HepG2 (cell line): ENCODE results near the gene CARMIL3. TPM values are rescaled to one million over a fixed set of nuclear protein-coding genes. Genes with fewer than 3 reads are reported as not detected.

ENCODE experiments used
- ATAC-seq: fragments of 200-7000 bp; cut with Tn5 transposase; 3 replicates; pipeline ENCODE4 v1.9.1; 2020; ENCODE audit warnings: mild to moderate bottlenecking, moderate library complexity
- BruUV-seq: library from RNA; stranded (reverse); fragments of 400-500 nt; replicated peaks from 2 replicates; lab custom pipeline; 2021; lab: Mats Ljungman, UMichigan
- CTCF ChIA-PET: fragments of 300-600 bp; formaldehyde crosslinking; extraction: SDS; loops from one replicate; lab custom pipeline; 2021; ENCODE audit warnings: low total read pairs, inconsistent platforms, low intra/inter-chr PET ratio; lab: Yijun Ruan, JAX
- POLR2A ChIA-PET: fragments of 350-600 bp; sonication (Branson Sonifier 250); formaldehyde crosslinking; loops from one replicate; lab custom pipeline; 2020; ENCODE audit warnings: antibody characterized with exemption, inconsistent platforms; lab: Yijun Ruan, JAX
- DNase-seq: peaks from one replicate; pipeline ENCODE4 v3.0.0-alpha.2; 2015; ENCODE audit warnings: low spot score
- FAIRE-seq: peaks from 3 replicates; lab custom pipeline; 2011; peaks lifted over from hg19 to GRCh38; lab: Jason Lieb, UNC
- H2AFZ ChIP-seq: one replicate; pipeline ENCODE4 v1.6.1; 2011; ENCODE audit warnings: low read length, inconsistent platforms
- H3K27ac ChIP-seq: fragments of 300-600 bp; 3 replicates; pipeline ENCODE4 v1.8.0; 2011; ENCODE audit warnings: mixed run types, mild to moderate bottlenecking, mixed read lengths, low read length, inconsistent platforms; ENCODE audit not compliant: insufficient read depth; ENCODE audit errors: extremely low read length
- H3K27me3 ChIP-seq, 2 experiments: fragments of 200-600 bp in 1 of 2; 2 replicates in 1 of 2; 3 replicates in 1 of 2; pipeline versions ENCODE4 v1.6.0 to v1.8.0; 2011; ENCODE audit warnings: low read length in 2 of 2, mild to moderate bottlenecking in 2 of 2, moderate library complexity in 2 of 2, inconsistent platforms in 1 of 2; ENCODE audit not compliant: insufficient read depth in 2 of 2, control insufficient read depth in 1 of 2
- H3K36me3 ChIP-seq, 2 experiments: fragments of 200-600 bp in 1 of 2; replicated peaks in 1 of 2; 2 replicates in 1 of 2; 3 replicates in 1 of 2; pipeline versions ENCODE4 v1.5.1 to v1.8.0; 2011; ENCODE audit warnings: low read length in 2 of 2, inconsistent platforms in 1 of 2; ENCODE audit not compliant: insufficient read depth in 2 of 2, control insufficient read depth in 1 of 2
- H3K4me1 ChIP-seq: 2 replicates; pipeline ENCODE4 v1.5.1; 2012; ENCODE audit warnings: low read length, inconsistent platforms; ENCODE audit not compliant: insufficient read depth
- H3K4me2 ChIP-seq: 2 replicates; pipeline ENCODE4 v1.6.0; 2011; ENCODE audit warnings: low read depth, low read length, inconsistent platforms
- H3K4me3 ChIP-seq, 3 experiments: fragments of 200-600 bp in 1 of 3; sonication (generic), shearing (Covaris generic) in 1 of 3; replicated peaks in 1 of 3; 2 replicates each; pipeline ENCODE4 v1.5.1; 2011 to 2016; ENCODE audit warnings: low read length in 3 of 3, inconsistent platforms in 2 of 3, low read depth in 2 of 3, mild to moderate bottlenecking in 2 of 3, control low read depth in 1 of 3, mixed read lengths in 1 of 3; ENCODE audit not compliant: insufficient read depth in 1 of 3
- H3K79me2 ChIP-seq: one replicate; pipeline ENCODE4 v1.6.1; 2011; ENCODE audit warnings: low read length, inconsistent platforms; ENCODE audit not compliant: insufficient read depth
- H3K9ac ChIP-seq: 2 replicates; pipeline ENCODE4 v1.6.0; 2011; ENCODE audit warnings: mild to moderate bottlenecking, low read depth, low read length, inconsistent platforms; ENCODE audit not compliant: insufficient read depth
- H3K9me3 ChIP-seq: 2 replicates; pipeline ENCODE4 v1.5.1; 2012; ENCODE audit warnings: mild to moderate bottlenecking, low read length
- H4K20me1 ChIP-seq: 2 replicates; pipeline ENCODE4 v1.6.0; 2011; ENCODE audit warnings: inconsistent platforms, mild to moderate bottlenecking, low read length, moderate library complexity; ENCODE audit not compliant: insufficient read depth
- ATF7 ChIP-seq, 2 experiments: fragments of 450-650 bp in 1 of 2; sonication (generic) in 1 of 2; formaldehyde crosslinking in 1 of 2; IDR thresholded peaks; 2 replicates each; pipeline versions ENCODE4 v1.4.0 to v1.6.1; 2016 to 2020; ENCODE audit warnings: antibody characterized with exemption in 1 of 2, mild to moderate bottlenecking in 1 of 2, missing genetic modification reagents in 1 of 2
- HES4 ChIP-seq: sonication (generic); formaldehyde crosslinking; IDR thresholded peaks from 2 replicates; pipeline ENCODE4 v1.9.0; 2021; ENCODE audit warnings: mild to moderate bottlenecking, missing genetic modification reagents, borderline replicate concordance
- HNRNPH1 ChIP-seq: fragments of 200-400 bp; formaldehyde crosslinking; optimal IDR thresholded peaks from 2 replicates; pipeline ENCODE3; 2017; ENCODE audit warnings: mild to moderate bottlenecking, low read depth, low read length
- HOXA9 ChIP-seq: sonication (generic); formaldehyde crosslinking; IDR thresholded peaks from 2 replicates; pipeline ENCODE4 v1.8.1; 2022; ENCODE audit warnings: missing genetic modification reagents, mild to moderate bottlenecking, moderate library complexity, borderline replicate concordance
- MAFG ChIP-seq: sonication (generic); formaldehyde crosslinking; IDR thresholded peaks from 2 replicates; pipeline ENCODE4 v1.5.1; 2020; ENCODE audit warnings: mild to moderate bottlenecking, missing genetic modification reagents
- PCBP1 ChIP-seq: fragments of 200-400 bp; formaldehyde crosslinking; IDR thresholded peaks from 2 replicates; pipeline ENCODE4 v1.6.1; 2017; ENCODE audit warnings: mild to moderate bottlenecking, low read depth, low read length, borderline replicate concordance
- TAF1 ChIP-seq: sonication (generic); formaldehyde crosslinking; IDR thresholded peaks from 2 replicates; pipeline ENCODE4 v1.4.0; 2020; ENCODE audit warnings: missing genetic modification reagents
- ZFYVE20 ChIP-seq: sonication (generic); formaldehyde crosslinking; IDR thresholded peaks from 2 replicates; pipeline ENCODE4 v1.8.0; 2023; ENCODE audit warnings: low read depth, mild to moderate bottlenecking, moderate library complexity, missing genetic modification reagents, borderline replicate concordance
- ZNF230 ChIP-seq: sonication (generic); formaldehyde crosslinking; IDR thresholded peaks from 2 replicates; pipeline ENCODE4 v1.4.0; 2020; ENCODE audit warnings: mild to moderate bottlenecking, missing genetic modification reagents
- ZNF235 ChIP-seq: sonication (generic); formaldehyde crosslinking; IDR thresholded peaks from 2 replicates; pipeline ENCODE4 v1.8.1; 2023; ENCODE audit warnings: mild to moderate bottlenecking, missing genetic modification reagents, borderline replicate concordance
- ZNF333 ChIP-seq: sonication (generic); formaldehyde crosslinking; IDR thresholded peaks from 2 replicates; pipeline ENCODE4 v1.4.0; 2020; ENCODE audit warnings: mild to moderate bottlenecking, missing genetic modification reagents, borderline replicate concordance
- ZNF530 ChIP-seq: sonication (generic); formaldehyde crosslinking; IDR thresholded peaks from 2 replicates; pipeline ENCODE4 v1.5.0; 2020; ENCODE audit warnings: low read depth, mild to moderate bottlenecking, missing genetic modification reagents
- ZNF572 ChIP-seq: sonication (generic); formaldehyde crosslinking; IDR thresholded peaks from 2 replicates; pipeline ENCODE4 v1.5.1; 2020; ENCODE audit warnings: mild to moderate bottlenecking, missing genetic modification reagents
- ZNF678 ChIP-seq: sonication (generic); formaldehyde crosslinking; IDR thresholded peaks from 2 replicates; pipeline ENCODE4 v1.4.0; 2020; ENCODE audit warnings: mild to moderate bottlenecking, missing genetic modification reagents
- ZNF776 ChIP-seq: sonication (generic); formaldehyde crosslinking; IDR thresholded peaks from 2 replicates; pipeline ENCODE4 v1.4.0; 2020; ENCODE audit warnings: mild to moderate bottlenecking, missing genetic modification reagents
- ZNF782 ChIP-seq: sonication (generic); formaldehyde crosslinking; IDR thresholded peaks from 2 replicates; pipeline ENCODE4 v1.4.0; 2020; ENCODE audit warnings: missing genetic modification reagents, mild to moderate bottlenecking, borderline replicate concordance
- WGBS: methylation state at CpG from one replicate; pipeline ENCODE4 v1.1.6; 2017; ENCODE audit warnings: low lambda C conversion rate; 5-methylcytosine and 5-hydroxymethylcytosine counted together
- in situ Hi-C: cut with HindIII; loops from 2 replicates; pipeline ENCODE4 v1.10.0; 2017; ENCODE audit warnings: low pct_unique_long_range_greater_than_20kb; ENCODE audit not compliant: extremely low pct_ligation_motif_present
- intact Hi-C: fragments of 100-400 bp; cut with micrococcal nuclease; formaldehyde crosslinking; loops from one replicate; pipeline ENCODE4 v1.10.0; 2022; ENCODE audit not compliant: unreplicated experiment
- polyA plus RNA-seq, 8 experiments: library from polyadenylated mRNA; depleted of rRNA in 3 of 8; stranded (reverse) in 7 of 8; unstranded in 1 of 8; fragments of >200 nt; fragmentation: Illumina TruSeq in 4 of 8; extraction: Trizol in 4 of 8; gene quantifications; 2 replicates each; pipeline versions ENCODE4 v1.2.1 to v1.2.3, GENCODE V29; 2011 to 2016; ENCODE audit warnings: low read depth in 4 of 8, missing spikeins in 1 of 8, mixed read lengths in 1 of 8; ENCODE audit not compliant: insufficient read depth in 1 of 8
- total RNA-seq, 5 experiments: library from RNA; depleted of rRNA; stranded (reverse); fragments of >200 nt; fragmentation: Illumina TruSeq; extraction: Trizol; gene quantifications; 2 replicates each; pipeline ENCODE4 v1.2.3, GENCODE V29; 2016; ENCODE audit warnings: low read depth in 1 of 5
- TF ChIP-seq, protein P1 (sequence below): sonication (generic); formaldehyde crosslinking; IDR thresholded peaks from 2 replicates; pipeline ENCODE4 v1.8.0; 2022; ENCODE audit warnings: mild to moderate bottlenecking, missing genetic modification reagents, borderline replicate concordance
- TF ChIP-seq, protein P2 (sequence below): sonication (generic); IDR thresholded peaks from 2 replicates; pipeline ENCODE4 v1.6.1; 2016; ENCODE audit warnings: low read depth, borderline replicate concordance
- TF ChIP-seq, protein P3 (sequence below): sonication (generic); formaldehyde crosslinking; IDR thresholded peaks from 2 replicates; pipeline ENCODE4 v1.5.0; 2020; ENCODE audit warnings: missing genetic modification reagents

The CARMIL3 gene
- total and polyA plus RNA-seq, 2 of the 13 experiments (the other 11 are each of a cell fraction or from before 2014, with no cell fraction given) = 0.27 to 0.55 TPM

DNA sequence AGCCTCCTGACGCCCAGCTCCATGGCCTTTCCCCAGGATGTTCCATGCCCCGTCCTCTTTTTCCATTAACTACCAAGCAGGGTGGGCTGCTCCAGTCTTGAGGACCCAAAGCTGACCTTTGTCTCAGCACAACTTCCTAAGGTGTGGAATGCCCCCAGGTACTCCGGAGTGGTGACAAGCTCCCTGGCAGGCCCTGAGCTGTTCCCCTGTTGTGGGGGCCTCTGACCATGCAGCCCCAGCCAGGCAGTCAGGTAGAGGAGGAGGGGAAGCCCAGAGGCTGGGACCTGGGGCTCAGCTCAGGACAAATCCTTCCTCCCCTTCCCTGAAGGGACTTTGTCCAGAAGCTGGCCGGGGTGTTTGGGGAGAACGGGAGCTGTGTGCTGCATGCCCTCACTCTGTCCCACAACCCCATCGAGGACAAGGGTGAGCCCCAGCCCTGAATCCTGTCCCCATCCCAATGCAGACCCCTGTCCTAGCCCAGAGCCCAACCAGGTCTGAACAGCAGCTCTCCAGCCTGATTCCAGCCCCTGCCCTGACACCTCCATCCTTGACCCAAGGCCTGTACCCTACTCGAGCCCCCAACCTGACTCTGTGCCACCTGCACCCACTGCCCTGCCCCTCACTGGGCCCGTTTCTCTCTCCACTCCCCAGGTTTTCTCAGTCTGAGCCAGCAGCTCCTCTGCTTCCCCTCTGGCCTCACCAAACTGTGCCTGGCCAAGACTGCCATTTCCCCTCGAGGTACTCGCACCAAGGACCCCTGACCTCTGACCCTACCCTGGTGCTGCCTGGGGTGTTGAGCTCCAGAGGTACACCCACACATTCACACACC is 4.4 kb downstream of the CARMIL3 start:
- no peak for FAIRE-seq
- ChIA-PET CTCF (interaction anchor here (4.4 to 5.4 kb wide), 2 partner anchors 34 to 52 kb away, joined by 86 to 109 read pairs; no protein-coding TSS in a partner anchor), POLR2A (interaction anchor here (1.0 to 9.6 kb wide), 7 partner anchors 19 to 187 kb away, joined by 3 to 226 read pairs (median 7); partner anchors contain the start of genes DCAF11, EMC9, NRL and PCK2)
- Histone ChIP-seq H3K4me1 (peaks cover 48% of the 10 kb centered on the region), H3K27ac (no peak overlapping the region), H3K9me3 (no peaks in the 10 kb centered on the region), H3K9ac (no peak overlapping the region), H3K4me3 (no peak overlapping the region), H3K4me2 (no peak overlapping the region), H3K27me3 (peaks cover 20 to 67% of the 10 kb centered on the region in 2 experiments), H3K79me2 (no peaks in the 10 kb centered on the region), H3K36me3 (no peaks in the 10 kb centered on the region), H2AFZ (no peak overlapping the region), H4K20me1 (no peaks in the 10 kb centered on the region)
- DNase-seq = no peak
- TF ChIP-seq ZNF230 (CRISPR knock-in tag) (0 out of 2 replicates have a peak, but pooled peaks have one; percentile 25), ATF7 (IDR thresholded peaks at IDR 0.05) (no peak), ATF7 (CRISPR knock-in tag; IDR thresholded peaks at IDR 0.05) (no peak), HOXA9 (peak; percentile 24; the same call in 1 of the 2 replicates), ZNF572 (CRISPR knock-in tag) (peak; percentile 78; the same call in 1 of the 2 replicates), ZNF776 (0 out of 2 replicates have a peak, but pooled peaks have one; percentile 38), HES4 (CRISPR knock-in tag) (0 out of 2 replicates have a peak, but pooled peaks have one; percentile 44), MAFG (CRISPR knock-in tag) (0 out of 2 replicates have a peak, but pooled peaks have one; percentile 25), ZNF333 (peak; percentile 80; the same call in 1 of the 2 replicates), HNRNPH1 (no peak), ZFYVE20 (CRISPR knock-in tag) (0 out of 2 replicates have a peak, but pooled peaks have one; percentile 32), PCBP1 (0 out of 2 replicates have a peak, but pooled peaks have one; percentile 27), ZNF678 (CRISPR knock-in tag) (0 out of 2 replicates have a peak, but pooled peaks have one; percentile 20), ZNF530 (CRISPR knock-in tag) (no peak), ZNF235 (CRISPR knock-in tag) (0 out of 2 replicates have a peak, but pooled peaks have one; percentile 33), TAF1 (CRISPR knock-in tag) (0 out of 2 replicates have a peak, but pooled peaks have one; percentile 9), ZNF782 (CRISPR knock-in tag) (0 out of 2 replicates have a peak, but pooled peaks have one; percentile 36)
- TF ChIP-seq, protein P1, sequence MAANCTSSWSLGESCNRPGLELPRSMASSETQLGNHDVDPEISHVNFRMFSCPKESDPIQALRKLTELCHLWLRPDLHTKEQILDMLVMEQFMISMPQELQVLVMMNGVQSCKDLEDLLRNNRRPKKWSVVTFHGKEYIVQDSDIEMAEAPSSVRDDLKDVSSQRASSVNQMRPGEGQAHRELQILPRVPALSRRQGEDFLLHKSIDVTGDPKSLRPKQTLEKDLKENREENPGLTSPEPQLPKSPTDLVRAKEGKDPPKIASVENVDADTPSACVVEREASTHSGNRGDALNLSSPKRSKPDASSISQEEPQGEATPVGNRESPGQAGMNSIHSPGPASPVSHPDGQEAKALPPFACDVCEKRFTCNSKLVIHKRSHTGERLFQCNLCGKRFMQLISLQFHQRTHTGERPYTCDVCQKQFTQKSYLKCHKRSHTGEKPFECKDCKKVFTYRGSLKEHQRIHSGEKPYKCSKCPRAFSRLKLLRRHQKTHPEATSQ (CRISPR knock-in tag) = no peak
- TF ChIP-seq, protein P2, sequence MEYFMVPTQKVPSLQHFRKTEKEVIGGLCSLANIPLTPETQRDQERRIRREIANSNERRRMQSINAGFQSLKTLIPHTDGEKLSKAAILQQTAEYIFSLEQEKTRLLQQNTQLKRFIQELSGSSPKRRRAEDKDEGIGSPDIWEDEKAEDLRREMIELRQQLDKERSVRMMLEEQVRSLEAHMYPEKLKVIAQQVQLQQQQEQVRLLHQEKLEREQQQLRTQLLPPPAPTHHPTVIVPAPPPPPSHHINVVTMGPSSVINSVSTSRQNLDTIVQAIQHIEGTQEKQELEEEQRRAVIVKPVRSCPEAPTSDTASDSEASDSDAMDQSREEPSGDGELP = no peak
- TF ChIP-seq, protein P3, sequence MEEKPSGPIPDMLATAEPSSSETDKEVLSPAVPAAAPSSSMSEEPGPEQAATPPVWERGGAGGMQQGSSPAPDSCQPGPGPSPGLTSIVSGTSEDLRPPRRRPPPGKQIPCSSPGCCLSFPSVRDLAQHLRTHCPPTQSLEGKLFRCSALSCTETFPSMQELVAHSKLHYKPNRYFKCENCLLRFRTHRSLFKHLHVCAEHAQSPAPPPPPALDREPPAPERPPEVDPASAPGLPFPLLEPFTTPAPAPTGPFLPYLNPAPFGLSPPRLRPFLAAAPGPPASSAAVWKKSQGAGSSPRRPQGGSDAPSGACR = no peak
- WGBS = 14% methylated on average over 10 of the region's 10 CpGs
- BruUV-seq = no TSS peak
- intact Hi-C loops = no loop called here
- in situ Hi-C loops = loop anchor here (5.0 kb wide), 2 partner anchors 36 to 106 kb away; partner anchors contain the start of genes IRF9 and PCK2
- ATAC-seq = no peak
